ENCODE results near the gene TRIM14.
A peak's percentile ranks its signal among the peaks of the same experiment; 100 is the strongest.
"Not testable (repeated sequence)": the region's sequence is repeated elsewhere in the genome, so short reads cannot be mapped to it uniquely, and the experiment has no call there.

TRIM14 gene

DNA sequence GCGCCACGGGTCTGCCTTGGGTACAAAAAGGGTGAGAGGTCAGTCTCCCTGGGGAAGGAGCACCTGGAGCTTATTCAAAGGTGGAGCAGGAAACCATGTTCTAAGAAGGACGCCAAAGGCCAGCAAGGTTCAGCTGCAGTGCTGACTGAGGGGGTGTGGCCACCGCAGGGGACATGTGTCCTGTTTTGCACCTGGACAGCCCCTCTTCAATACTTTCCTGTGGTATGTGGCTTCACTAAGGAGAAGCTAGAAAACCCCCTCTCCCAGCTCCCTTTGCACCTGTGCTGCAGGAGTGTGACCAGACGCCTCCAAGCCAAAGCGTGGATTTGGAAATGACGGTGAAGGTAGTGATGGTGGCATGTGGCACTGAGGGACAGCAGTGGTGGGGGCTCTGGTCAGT is 23.6 kb downstream of the TRIM14 start:
- TF ChIP-seq, protein P1, sequence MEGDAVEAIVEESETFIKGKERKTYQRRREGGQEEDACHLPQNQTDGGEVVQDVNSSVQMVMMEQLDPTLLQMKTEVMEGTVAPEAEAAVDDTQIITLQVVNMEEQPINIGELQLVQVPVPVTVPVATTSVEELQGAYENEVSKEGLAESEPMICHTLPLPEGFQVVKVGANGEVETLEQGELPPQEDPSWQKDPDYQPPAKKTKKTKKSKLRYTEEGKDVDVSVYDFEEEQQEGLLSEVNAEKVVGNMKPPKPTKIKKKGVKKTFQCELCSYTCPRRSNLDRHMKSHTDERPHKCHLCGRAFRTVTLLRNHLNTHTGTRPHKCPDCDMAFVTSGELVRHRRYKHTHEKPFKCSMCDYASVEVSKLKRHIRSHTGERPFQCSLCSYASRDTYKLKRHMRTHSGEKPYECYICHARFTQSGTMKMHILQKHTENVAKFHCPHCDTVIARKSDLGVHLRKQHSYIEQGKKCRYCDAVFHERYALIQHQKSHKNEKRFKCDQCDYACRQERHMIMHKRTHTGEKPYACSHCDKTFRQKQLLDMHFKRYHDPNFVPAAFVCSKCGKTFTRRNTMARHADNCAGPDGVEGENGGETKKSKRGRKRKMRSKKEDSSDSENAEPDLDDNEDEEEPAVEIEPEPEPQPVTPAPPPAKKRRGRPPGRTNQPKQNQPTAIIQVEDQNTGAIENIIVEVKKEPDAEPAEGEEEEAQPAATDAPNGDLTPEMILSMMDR (IDR thresholded peaks at IDR 0.05; ENCODE audit: low read depth, low read length), result no peak
- in situ Hi-C loops (cut with HindIII; ENCODE audit: low sequenced_read_pairs), result no loop called here
- no peak for DNase-seq (ENCODE audit: low read depth, low spot score)
- no peak overlapping the region for H3K4me3 ChIP-seq (ENCODE audit: low read depth, low read length)

DNA sequence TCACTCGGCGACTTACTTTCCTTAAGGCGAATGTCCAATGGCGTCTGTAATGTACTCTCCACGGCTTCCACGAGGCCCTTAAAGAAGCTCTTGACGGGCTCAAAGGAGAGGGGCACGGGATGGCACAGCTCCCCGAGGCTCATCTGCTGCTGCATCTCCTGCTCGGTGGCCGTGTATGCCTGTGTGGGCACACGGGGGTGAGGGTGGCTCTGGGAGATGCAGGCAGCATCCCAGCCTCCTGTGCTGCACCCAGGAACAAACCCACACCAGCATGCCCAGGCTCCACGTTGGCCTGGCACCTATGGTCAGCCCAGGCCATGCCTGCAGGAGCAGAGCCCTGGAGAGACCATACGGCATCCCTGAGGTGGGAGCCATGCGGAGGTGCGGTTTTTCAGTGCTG is 24.2 kb downstream of the TRIM14 start:
- DNase-seq (ENCODE audit: low read depth, low spot score), result no peak
- in situ Hi-C loops (cut with HindIII; ENCODE audit: low sequenced_read_pairs), result no loop called here
- no peak overlapping the region for H3K4me3 ChIP-seq (ENCODE audit: low read depth, low read length)
- TF ChIP-seq, protein P1 (IDR thresholded peaks at IDR 0.05; ENCODE audit: low read depth, low read length), result no peak

DNA sequence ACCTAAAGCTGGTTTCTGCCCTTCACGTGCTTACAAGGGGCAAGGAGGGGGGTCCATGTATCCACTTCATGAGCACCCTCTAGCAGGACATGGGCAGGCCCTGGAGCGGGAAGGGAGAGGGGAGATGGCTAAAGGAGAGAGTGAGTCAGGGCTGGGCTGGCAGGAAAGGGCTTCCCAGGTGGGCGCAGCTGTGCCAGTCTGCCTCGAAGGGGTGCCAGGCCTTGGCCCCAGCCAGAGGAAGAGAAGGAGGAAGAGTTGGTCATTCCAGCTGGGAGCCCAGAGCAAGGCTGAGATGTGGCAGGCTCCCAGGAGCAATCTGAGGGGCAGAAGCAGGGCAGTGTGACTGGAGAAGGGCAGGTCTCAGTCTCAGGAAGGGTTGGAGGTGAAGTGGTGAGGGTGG is 24.7 kb downstream of the TRIM14 start:
- TF ChIP-seq, protein P1 (IDR thresholded peaks at IDR 0.05; ENCODE audit: low read depth, low read length), result no peak
- in situ Hi-C loops (cut with HindIII; ENCODE audit: low sequenced_read_pairs), result no loop called here
- DNase-seq (ENCODE audit: low read depth, low spot score), result no peak
- no peak overlapping the region for H3K4me3 ChIP-seq (ENCODE audit: low read depth, low read length)

DNA sequence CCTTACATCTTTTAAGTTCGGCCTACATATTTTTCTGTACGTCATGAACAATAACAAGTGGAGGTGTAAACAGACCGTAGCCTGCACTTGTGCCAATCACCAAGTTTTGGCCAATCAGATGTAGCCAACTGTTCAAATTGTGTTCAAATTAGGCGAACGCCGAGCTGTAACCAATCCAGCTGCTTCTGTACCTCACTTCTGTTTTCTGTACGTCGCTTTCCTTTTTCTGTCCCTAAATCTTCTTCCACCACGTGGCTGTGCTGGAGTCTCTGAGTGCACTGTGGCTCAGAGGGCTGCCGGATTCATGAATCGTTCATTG is 26.4 kb downstream of the TRIM14 start:
- in situ Hi-C loops (cut with HindIII; ENCODE audit: low sequenced_read_pairs), result no loop called here
- TF ChIP-seq, protein P1 (IDR thresholded peaks at IDR 0.05; ENCODE audit: low read depth, low read length), result no peak
- no peak overlapping the region for H3K4me3 ChIP-seq (ENCODE audit: low read depth, low read length)
- DNase-seq (ENCODE audit: low read depth, low spot score), result no peak

DNA sequence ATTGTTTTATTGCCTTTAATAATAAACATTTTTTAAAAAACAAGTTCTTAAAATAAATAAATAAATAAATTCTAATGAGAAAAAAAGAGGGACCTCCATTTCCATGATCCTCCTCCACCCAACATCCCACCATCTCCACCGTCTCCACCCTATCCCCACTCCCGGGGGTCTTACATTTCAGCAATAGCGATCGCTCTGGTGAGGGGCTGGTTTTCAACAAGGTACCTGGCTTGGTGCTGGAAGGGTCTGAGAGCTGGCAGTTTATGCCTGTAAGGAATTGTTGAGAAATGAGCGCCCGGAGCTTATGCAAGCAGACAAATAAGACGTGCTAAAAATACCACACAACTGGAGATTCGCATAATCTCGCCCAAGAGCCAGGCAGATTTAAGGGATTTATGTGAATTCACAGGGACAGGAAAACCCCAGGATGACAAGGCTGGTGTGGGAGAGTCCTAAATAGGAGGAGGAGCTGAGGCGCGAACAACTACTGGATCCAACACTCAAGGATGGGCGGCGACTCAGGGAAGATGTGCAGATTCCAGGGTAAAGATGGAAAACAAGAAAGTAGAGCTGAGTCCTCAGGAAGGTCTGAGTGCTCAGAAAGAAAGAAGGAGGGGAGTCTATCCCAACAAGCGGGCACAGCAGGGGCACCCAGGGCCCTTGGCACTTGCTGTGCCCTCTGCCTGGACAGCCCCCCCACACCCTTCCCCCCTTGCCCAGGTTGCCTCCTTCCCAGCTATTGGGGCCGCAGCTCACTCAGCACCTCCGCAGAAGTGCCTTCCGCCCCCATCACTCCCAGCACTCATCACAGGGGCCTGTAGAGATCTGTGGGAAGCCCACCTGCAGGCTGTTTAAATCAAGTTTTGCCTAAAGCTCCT is 27.0 kb downstream of the TRIM14 start:
- TF ChIP-seq, protein P1 (IDR thresholded peaks at IDR 0.05; ENCODE audit: low read depth, low read length), result no peak
- in situ Hi-C loops (cut with HindIII; ENCODE audit: low sequenced_read_pairs), result no loop called here
- H3K4me3 ChIP-seq (ENCODE audit: low read depth, low read length), result no peak overlapping the region
- no peak for DNase-seq (ENCODE audit: low read depth, low spot score)

DNA sequence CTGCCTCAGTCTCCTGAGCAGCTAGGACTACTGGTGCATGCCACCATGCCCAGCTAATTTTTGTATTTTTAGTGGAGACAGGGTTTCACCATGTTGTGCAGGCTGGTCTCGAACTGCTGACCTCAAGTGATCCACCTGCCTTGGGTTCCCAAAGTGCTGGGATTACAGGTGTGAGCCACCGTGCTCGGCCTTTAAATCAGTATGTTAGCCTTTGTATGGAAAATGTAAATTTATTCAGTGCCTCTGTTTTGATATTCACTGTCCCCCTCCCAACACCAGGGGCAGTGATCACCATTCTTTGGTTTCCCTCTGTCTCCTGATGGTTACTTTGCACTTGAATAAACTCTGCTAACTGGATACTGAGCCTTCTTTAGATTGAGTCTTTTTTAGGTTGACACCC is 28.3 kb downstream of the TRIM14 start:
- H3K4me3 ChIP-seq (ENCODE audit: low read depth, low read length); DNase-seq (ENCODE audit: low read depth, low spot score); in situ Hi-C loops (cut with HindIII; ENCODE audit: low sequenced_read_pairs): not testable (repeated sequence)

DNA sequence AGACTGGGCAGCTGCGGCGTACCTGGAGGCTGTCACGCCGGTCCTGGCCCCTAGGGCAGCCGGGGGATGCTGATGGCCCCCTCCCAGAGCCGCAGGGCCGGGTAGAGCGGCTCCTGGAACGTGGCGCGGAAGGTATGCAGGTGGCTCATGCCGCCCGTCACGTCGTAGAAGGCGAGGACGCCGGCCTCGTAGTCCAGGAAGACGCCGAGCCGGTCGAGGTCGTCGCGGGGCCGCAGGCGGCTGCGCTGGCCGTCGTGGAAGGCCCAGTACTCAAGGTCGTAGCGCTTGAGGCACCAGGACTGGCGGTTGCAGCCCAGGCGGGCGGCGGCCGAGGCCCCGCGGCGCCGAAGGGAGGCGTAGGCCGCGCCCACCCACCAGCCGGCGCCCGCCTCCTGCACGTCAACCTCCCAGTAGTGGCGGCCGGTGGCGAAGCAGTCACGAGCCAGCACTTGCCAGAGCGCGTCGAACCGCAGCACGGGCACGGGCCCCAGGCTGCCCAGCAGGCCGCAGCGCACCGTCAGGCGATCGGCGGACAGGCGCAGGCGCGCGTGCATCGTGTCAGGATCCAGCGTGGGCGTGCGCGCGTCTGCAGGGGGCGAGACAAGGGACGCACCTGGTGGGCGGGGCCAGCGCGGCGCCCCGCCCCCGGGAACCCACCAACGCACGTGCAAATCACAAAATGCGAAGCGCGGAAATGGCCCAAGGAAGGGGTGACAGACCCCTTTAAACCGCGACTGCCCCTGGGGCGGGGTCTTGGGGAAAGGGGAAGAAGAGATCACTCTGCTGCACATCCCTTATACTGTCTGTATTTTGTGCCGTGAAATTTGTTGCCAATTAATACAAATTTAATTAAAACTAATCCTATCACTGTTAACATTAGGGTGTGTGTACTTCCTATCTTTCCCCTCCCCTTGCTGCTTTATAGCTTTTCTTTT is 31.3 kb downstream of the TRIM14 start:
- in situ Hi-C loops (cut with HindIII; ENCODE audit: low sequenced_read_pairs), result no loop called here
- H3K4me3 ChIP-seq (ENCODE audit: low read depth, low read length), result peak overlapping the region; percentile 22
- TF ChIP-seq, protein P1 (IDR thresholded peaks at IDR 0.05; ENCODE audit: low read depth, low read length), result no peak
- DNase-seq (ENCODE audit: low read depth, low spot score), result peak; percentile 55

Measured in astrocyte of the spinal cord (primary cell).